ELR (cell line): ENCODE measurements around the gene RYR1.
A peak's percentile ranks its signal among the peaks of the same experiment; 100 is the strongest.
"Not testable (repeated sequence)": the region's sequence is repeated elsewhere in the genome, so short reads cannot be mapped to it uniquely, and the experiment has no call there.

Experiments
- DNase-seq: peaks from one replicate; pipeline ENCODE4 v3.0.0-alpha.2; 2015; ENCODE audit warnings: low read depth

The RYR1 gene

GRCh38 chr19:38427035-38427677 is 6.3 kb upstream of the RYR1 start:
- DNase-seq: not testable (repeated sequence)

- DNase-seq: peak; percentile 9
These were observed 4.3 kb upstream of the RYR1 start for GRCh38 chr19:38429055-38429810.

- no peak for DNase-seq
These were observed 3.7 kb upstream of the RYR1 start for GRCh38 chr19:38429811-38430156.

- DNase-seq: no peak
These were observed 2.6 kb upstream of the RYR1 start for GRCh38 chr19:38430931-38431330.

GRCh38 chr19:38434549-38435051 is 1.1 kb downstream of the RYR1 start:
- DNase-seq: no peak

- no peak for DNase-seq
These were observed 3.8 kb downstream of the RYR1 start for GRCh38 chr19:38437295-38437694.

GRCh38 chr19:38437917-38438316 is 4.4 kb downstream of the RYR1 start:
- no peak for DNase-seq

GRCh38 chr19:38440592-38440991 is 7.1 kb downstream of the RYR1 start:
- DNase-seq: no peak

GRCh38 chr19:38441657-38442348 is 8.3 kb downstream of the RYR1 start:
- DNase-seq: peak; percentile 26

GRCh38 chr19:38442736-38443135 is 9.2 kb downstream of the RYR1 start:
- DNase-seq: no peak

- no peak for DNase-seq
These were observed 10.0 kb downstream of the RYR1 start for GRCh38 chr19:38443458-38443999.

- DNase-seq: no peak
These were observed 10.5 kb downstream of the RYR1 start for GRCh38 chr19:38444026-38444425.

GRCh38 chr19:38445362-38445761 is 11.9 kb downstream of the RYR1 start:
- no peak for DNase-seq

GRCh38 chr19:38448225-38448624 is 14.7 kb downstream of the RYR1 start:
- DNase-seq: no peak

GRCh38 chr19:38449518-38449917 is 16.0 kb downstream of the RYR1 start:
- DNase-seq: no peak

- DNase-seq: no peak
These were observed 17.5 kb downstream of the RYR1 start for GRCh38 chr19:38451036-38451435.

- DNase-seq: no peak
These were observed 18.1 kb downstream of the RYR1 start for GRCh38 chr19:38451629-38452028.

GRCh38 chr19:38452430-38453366 is 19.2 kb downstream of the RYR1 start:
- DNase-seq: peak; percentile 24

GRCh38 chr19:38453596-38453995 is 20.1 kb downstream of the RYR1 start:
- DNase-seq: no peak

GRCh38 chr19:38455031-38455430 is 21.5 kb downstream of the RYR1 start:
- peak; percentile 24 for DNase-seq

- no peak for DNase-seq
These were observed 23.7 kb downstream of the RYR1 start for GRCh38 chr19:38457202-38457601.
